K562 (cell line): ENCODE results near the gene ZFR2. TPM values are rescaled to one million over a fixed set of nuclear protein-coding genes. Genes with fewer than 3 reads are reported as not detected.

ENCODE experiments used
- ATAC-seq: fragments of 200-7000 bp; cut with Tn5 transposase; 3 replicates; pipeline ENCODE4 v1.9.1; 2020; ENCODE audit warnings: moderate library complexity
- BruUV-seq: library from RNA; stranded (reverse); fragments of 400-500 nt; replicated peaks from 2 replicates; lab custom pipeline; 2021; lab: Mats Ljungman, UMichigan
- CTCF ChIA-PET: fragments of 300-600 bp; formaldehyde crosslinking; extraction: SDS; loops from one replicate; lab custom pipeline; 2021; ENCODE audit warnings: low intra/inter-chr PET ratio; lab: Yijun Ruan, JAX
- POLR2A ChIA-PET: fragments of 300-600, 350-650 bp; sonication (Branson Sonifier 250); formaldehyde crosslinking; extraction: SDS; loops from one replicate; lab custom pipeline; 2021; ENCODE audit warnings: antibody characterized with exemption, inconsistent platforms; lab: Yijun Ruan, JAX
- DNase-seq, 4 experiments: peaks; one replicate each; pipeline versions ENCODE4 v3.0.0 to v3.0.0-alpha.2; 2011 to 2018; ENCODE audit warnings: low spot score in 3 of 4, mixed read lengths in 3 of 4; ENCODE audit errors: extremely low read depth in 1 of 4
- FAIRE-seq: peaks from 2 replicates; lab custom pipeline; 2011; peaks lifted over from hg19 to GRCh38; lab: Jason Lieb, UNC
- H2AFZ ChIP-seq: 2 replicates; pipeline ENCODE4 v1.6.0; 2011; ENCODE audit warnings: low read depth, low read length, control low read depth, inconsistent platforms
- H3K27ac ChIP-seq: fragments of 200-600 bp; 3 replicates; pipeline ENCODE4 v1.8.0; 2011; ENCODE audit warnings: low read depth, mild to moderate bottlenecking, control low read depth, inconsistent platforms, low read length, moderate library complexity, mixed read lengths; ENCODE audit errors: extremely low read depth
- H3K27me3 ChIP-seq, 2 experiments: fragments of 300-600 bp in 1 of 2; 2 replicates in 1 of 2; 3 replicates in 1 of 2; pipeline versions ENCODE4 v1.6.0 to v1.8.0; 2011; ENCODE audit warnings: inconsistent platforms in 2 of 2, low read length in 2 of 2, mild to moderate bottlenecking in 1 of 2, mixed read lengths in 1 of 2, moderate library complexity in 1 of 2; ENCODE audit not compliant: control insufficient read depth in 2 of 2, insufficient read depth in 2 of 2
- H3K36me3 ChIP-seq: fragments of 300-600 bp; 3 replicates; pipeline ENCODE4 v1.8.0; 2011; ENCODE audit warnings: mild to moderate bottlenecking, low read length, inconsistent platforms; ENCODE audit not compliant: control insufficient read depth, insufficient read depth
- H3K4me1 ChIP-seq, 2 experiments: fragments of 200-600 bp in 1 of 2; replicated peaks in 1 of 2; 2 replicates in 1 of 2; 3 replicates in 1 of 2; pipeline versions ENCODE4 v1.5.1 to v1.8.0; 2011; ENCODE audit warnings: inconsistent platforms in 2 of 2, low read length in 2 of 2, mild to moderate bottlenecking in 1 of 2, mixed read lengths in 1 of 2, moderate library complexity in 1 of 2; ENCODE audit not compliant: control insufficient read depth in 2 of 2, insufficient read depth in 2 of 2
- H3K4me2 ChIP-seq: 2 replicates; pipeline ENCODE4 v1.6.1; 2011; ENCODE audit warnings: low read length, control low read depth, inconsistent platforms, mixed read lengths; ENCODE audit not compliant: insufficient read depth
- H3K4me3 ChIP-seq: fragments of 200-600 bp; sonication (generic), shearing (Covaris generic); 2 replicates; pipeline ENCODE4 v1.5.1; 2016; ENCODE audit warnings: control low read depth, inconsistent platforms
- H3K79me2 ChIP-seq: fragments of 200-600 bp; 3 replicates; pipeline ENCODE4 v1.8.0; 2011; ENCODE audit warnings: low read length, inconsistent platforms; ENCODE audit not compliant: control insufficient read depth, insufficient read depth
- H3K9ac ChIP-seq, 2 experiments: 2 replicates each; pipeline versions ENCODE4 v1.6.0 to v1.6.1; 2011; ENCODE audit warnings: low read depth in 2 of 2, low read length in 2 of 2, control low read depth in 1 of 2, inconsistent platforms in 1 of 2, mild to moderate bottlenecking in 1 of 2, mixed read lengths in 1 of 2; ENCODE audit not compliant: insufficient read depth in 1 of 2
- H3K9me1 ChIP-seq: one replicate; pipeline ENCODE4 v1.6.0; 2011; ENCODE audit warnings: inconsistent platforms, mild to moderate bottlenecking, low read length, moderate library complexity; ENCODE audit not compliant: control insufficient read depth, insufficient read depth
- H3K9me3 ChIP-seq: replicated peaks from 2 replicates; pipeline ENCODE4 v1.5.1; 2011; ENCODE audit warnings: low read depth, low read length, inconsistent platforms; ENCODE audit not compliant: control insufficient read depth, insufficient read depth
- H4K20me1 ChIP-seq: replicated peaks from 2 replicates; pipeline ENCODE4 v1.6.1; 2011; ENCODE audit warnings: low read length, inconsistent platforms, mixed read lengths; ENCODE audit not compliant: control insufficient read depth, insufficient read depth
- ARHGAP35 ChIP-seq: fragments of 450-650 bp; IDR thresholded peaks from 2 replicates; pipeline ENCODE4 v1.6.1; 2018; ENCODE audit not compliant: partially characterized antibody
- CHD2 ChIP-seq: IDR thresholded peaks from 2 replicates; pipeline ENCODE4 v1.6.1; 2011; ENCODE audit warnings: low read depth, low read length
- HNRNPLL ChIP-seq: fragments of 200-400 bp; formaldehyde crosslinking; IDR thresholded peaks from 2 replicates; pipeline ENCODE4 v1.6.1; 2017; ENCODE audit warnings: low read length, low read depth, mild to moderate bottlenecking; ENCODE audit not compliant: poor library complexity, severe bottlenecking
- MAFF ChIP-seq: IDR thresholded peaks from 2 replicates; pipeline ENCODE4 v1.6.1; 2012; ENCODE audit warnings: low read length, improper control_type of control experiment
- MCM3 ChIP-seq: fragments of 450-650 bp; IDR thresholded peaks from 2 replicates; pipeline ENCODE4 v1.6.1; 2016
- MEIS2 ChIP-seq: fragments of 450-650 bp; IDR thresholded peaks from 2 replicates; pipeline ENCODE4 v1.6.1; 2014; ENCODE audit warnings: mild to moderate bottlenecking; ENCODE audit not compliant: partially characterized antibody
- MTA2 ChIP-seq: fragments of 450-650 bp; IDR thresholded peaks from 2 replicates; pipeline ENCODE4 v1.6.1; 2016; ENCODE audit warnings: low read depth
- RBM25 ChIP-seq: fragments of 200-400 bp; formaldehyde crosslinking; IDR thresholded peaks from 2 replicates; pipeline ENCODE4 v1.6.1; 2018; ENCODE audit warnings: low read length, low read depth, moderate library complexity; ENCODE audit not compliant: severe bottlenecking
- SUPT5H ChIP-seq: fragments of 450-650 bp; IDR thresholded peaks from 2 replicates; pipeline ENCODE4 v1.6.1; 2016
- TBL1XR1 ChIP-seq, 2 experiments: IDR thresholded peaks; 2 replicates each; pipeline ENCODE4 v1.6.1; 2012; ENCODE audit warnings: improper control_type of control experiment in 2 of 2, low read length in 2 of 2, mild to moderate bottlenecking in 1 of 2
- TBP ChIP-seq: optimal IDR thresholded peaks from 2 replicates; pipeline ENCODE3; 2011; ENCODE audit warnings: low read depth, low read length, improper control_type of control experiment
- ZFP36 ChIP-seq: fragments of 150-350 bp; IDR thresholded peaks from 2 replicates; pipeline ENCODE4 v1.6.1; 2018; ENCODE audit warnings: low read length, low read depth; ENCODE audit not compliant: partially characterized antibody
- ZNF143 ChIP-seq: sonication (generic); formaldehyde crosslinking; IDR thresholded peaks from 2 replicates; pipeline ENCODE4 v1.9.0; 2022; ENCODE audit warnings: mild to moderate bottlenecking, missing genetic modification reagents
- ZNF184 ChIP-seq: sonication (generic); formaldehyde crosslinking; IDR thresholded peaks from 2 replicates; pipeline ENCODE4 v1.5.0; 2020; ENCODE audit warnings: missing genetic modification reagents
- ZNF384 ChIP-seq: IDR thresholded peaks from 2 replicates; pipeline ENCODE4 v1.6.1; 2012; ENCODE audit warnings: low read depth, low read length, improper control_type of control experiment
- WGBS: fragments of 100-300 bp; shearing (Covaris generic); methylation state at CpG from one replicate; pipeline ENCODE4 v1.1.6; 2016; ENCODE audit warnings: low coverage, mixed read lengths; ENCODE audit not compliant: insufficient coverage; ENCODE audit errors: missing lambda C conversion rate; 5-methylcytosine and 5-hydroxymethylcytosine counted together
- in situ Hi-C: fragments of 300-500 bp; cut with MboI; formaldehyde crosslinking; loops from 4 replicates; pipeline ENCODE4 v1.15.0; 2018; ENCODE audit warnings: inconsistent platforms, mixed read lengths
- intact Hi-C: fragments of 100-400 bp; cut with micrococcal nuclease; formaldehyde crosslinking; loops from 2 replicates; pipeline ENCODE4 v1.14.2; 2022
- polyA plus RNA-seq, 8 experiments: library from polyadenylated mRNA; depleted of rRNA in 4 of 8; stranded (reverse) in 5 of 8; unstranded in 3 of 8; fragments of >200 nt; fragmentation: Nextera tagmentation in 2 of 8; fragmentation: Illumina TruSeq in 1 of 8; extraction: Ambion mirVana in 2 of 8; extraction: Trizol in 1 of 8; gene quantifications; 2 replicates each; pipeline versions ENCODE4 v1.2.1 to v1.2.3, GENCODE V29; 2011 to 2014; ENCODE audit warnings: inconsistent platforms in 1 of 8, missing spikeins in 1 of 8
- total RNA-seq, 7 experiments: library from RNA; depleted of rRNA in 6 of 7; stranded (reverse); fragments of >200 nt in 6 of 7; fragmentation: Illumina TruSeq in 2 of 7; extraction: Trizol in 2 of 7; gene quantifications; 2 replicates each; pipeline versions ENCODE4 v1.2.1 to v1.2.3, GENCODE V29; 2011 to 2021; ENCODE audit warnings: low replicate concordance in 1 of 7
- TF ChIP-seq, protein P1 (sequence below): fragments of 200-800 bp; sonication (Bioruptor generic); IDR thresholded peaks from 2 replicates; pipeline ENCODE4 v1.6.1; 2017; ENCODE audit warnings: missing genetic modification characterization, missing compliant biosample characterization
- TF ChIP-seq, protein P2 (sequence below): fragments of 450-650 bp; IDR thresholded peaks from 2 replicates; pipeline ENCODE4 v1.6.1; 2014; ENCODE audit warnings: low read depth, mild to moderate bottlenecking, moderate library complexity, borderline replicate concordance
- TF ChIP-seq, protein P3 (sequence below): fragments of 250-450 bp; sonication (Bioruptor Pico); IDR thresholded peaks from 2 replicates; pipeline ENCODE4 v1.5.0; 2020; ENCODE audit warnings: mild to moderate bottlenecking

The ZFR2 gene
- total and polyA plus RNA-seq, 9 of the 15 experiments (the other 6 are each of a cell fraction or from before 2014, with no cell fraction given): 0.03 to 0.59 (median 0.07) TPM; not detected in 6

DNA sequence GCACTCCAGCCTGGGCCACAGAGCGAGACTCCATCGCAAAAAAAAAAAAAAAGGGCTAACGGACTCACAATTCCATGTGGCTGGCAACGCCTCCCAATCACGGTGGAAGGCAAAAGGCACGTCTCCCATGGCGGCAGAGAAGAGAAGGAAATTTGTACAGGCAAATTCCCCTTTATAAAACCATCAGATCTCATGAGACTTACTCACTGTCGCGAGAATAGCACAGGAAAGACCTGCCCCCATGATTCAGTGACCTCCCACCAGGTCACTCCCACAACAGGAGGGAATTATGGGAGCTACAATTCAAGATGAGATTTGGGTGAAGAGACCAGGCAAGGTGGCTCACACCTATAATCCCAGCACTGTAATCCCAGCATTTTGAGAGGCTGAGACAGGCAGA is 45.4 kb upstream of the ZFR2 start:
- CTCF ChIA-PET: no interaction called here
- Histone ChIP-seq H3K9me1 (no peaks in the 10 kb centered on the region), H3K27me3 (peaks cover 0 to 8% of the 10 kb centered on the region in 2 experiments; a peak in 1 of 5 replicates)
- POLR2A ChIA-PET: interaction anchor here (0.6 to 1.9 kb wide), 5 partner anchors 8 to 302 kb away, joined by 3 to 7 read pairs (median 3); no protein-coding TSS in a partner anchor
- TF ChIP-seq ZNF384 (0 out of 2 replicates have a peak, but pooled peaks have one; percentile 22), MTA2 (no peak), CHD2 (peak; percentile 96), MAFF (peak; percentile 39; the same call in 1 of the 2 replicates), ZNF143 (peak; percentile 48; the same call in 1 of the 2 replicates), ZFP36 (peak; percentile 25), MCM3 (no peak), ARHGAP35 (peak; percentile 83), TBP (peak; percentile 55), ZNF184 (CRISPR knock-in tag) (peak; percentile 95), MEIS2 (no peak), RBM25 (peak; percentile 70), HNRNPLL (no peak), TBL1XR1 (IDR thresholded peaks at IDR 0.05; ENCODE audit: low read length in 2 of 2) (no peak), SUPT5H (0 out of 2 replicates have a peak, but pooled peaks have one; percentile 36)
- TF ChIP-seq, protein P1, sequence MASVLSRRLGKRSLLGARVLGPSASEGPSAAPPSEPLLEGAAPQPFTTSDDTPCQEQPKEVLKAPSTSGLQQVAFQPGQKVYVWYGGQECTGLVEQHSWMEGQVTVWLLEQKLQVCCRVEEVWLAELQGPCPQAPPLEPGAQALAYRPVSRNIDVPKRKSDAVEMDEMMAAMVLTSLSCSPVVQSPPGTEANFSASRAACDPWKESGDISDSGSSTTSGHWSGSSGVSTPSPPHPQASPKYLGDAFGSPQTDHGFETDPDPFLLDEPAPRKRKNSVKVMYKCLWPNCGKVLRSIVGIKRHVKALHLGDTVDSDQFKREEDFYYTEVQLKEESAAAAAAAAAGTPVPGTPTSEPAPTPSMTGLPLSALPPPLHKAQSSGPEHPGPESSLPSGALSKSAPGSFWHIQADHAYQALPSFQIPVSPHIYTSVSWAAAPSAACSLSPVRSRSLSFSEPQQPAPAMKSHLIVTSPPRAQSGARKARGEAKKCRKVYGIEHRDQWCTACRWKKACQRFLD: no peak
- TF ChIP-seq, protein P2, sequence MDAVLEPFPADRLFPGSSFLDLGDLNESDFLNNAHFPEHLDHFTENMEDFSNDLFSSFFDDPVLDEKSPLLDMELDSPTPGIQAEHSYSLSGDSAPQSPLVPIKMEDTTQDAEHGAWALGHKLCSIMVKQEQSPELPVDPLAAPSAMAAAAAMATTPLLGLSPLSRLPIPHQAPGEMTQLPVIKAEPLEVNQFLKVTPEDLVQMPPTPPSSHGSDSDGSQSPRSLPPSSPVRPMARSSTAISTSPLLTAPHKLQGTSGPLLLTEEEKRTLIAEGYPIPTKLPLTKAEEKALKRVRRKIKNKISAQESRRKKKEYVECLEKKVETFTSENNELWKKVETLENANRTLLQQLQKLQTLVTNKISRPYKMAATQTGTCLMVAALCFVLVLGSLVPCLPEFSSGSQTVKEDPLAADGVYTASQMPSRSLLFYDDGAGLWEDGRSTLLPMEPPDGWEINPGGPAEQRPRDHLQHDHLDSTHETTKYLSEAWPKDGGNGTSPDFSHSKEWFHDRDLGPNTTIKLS: peak; percentile 73; the same call in 1 of the 2 replicates
- TF ChIP-seq, protein P3, sequence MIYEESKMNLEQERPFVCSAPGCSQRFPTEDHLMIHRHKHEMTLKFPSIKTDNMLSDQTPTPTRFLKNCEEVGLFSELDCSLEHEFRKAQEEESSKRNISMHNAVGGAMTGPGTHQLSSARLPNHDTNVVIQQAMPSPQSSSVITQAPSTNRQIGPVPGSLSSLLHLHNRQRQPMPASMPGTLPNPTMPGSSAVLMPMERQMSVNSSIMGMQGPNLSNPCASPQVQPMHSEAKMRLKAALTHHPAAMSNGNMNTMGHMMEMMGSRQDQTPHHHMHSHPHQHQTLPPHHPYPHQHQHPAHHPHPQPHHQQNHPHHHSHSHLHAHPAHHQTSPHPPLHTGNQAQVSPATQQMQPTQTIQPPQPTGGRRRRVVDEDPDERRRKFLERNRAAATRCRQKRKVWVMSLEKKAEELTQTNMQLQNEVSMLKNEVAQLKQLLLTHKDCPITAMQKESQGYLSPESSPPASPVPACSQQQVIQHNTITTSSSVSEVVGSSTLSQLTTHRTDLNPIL (CRISPR knock-in tag): no peak
- TF ChIP-seq, all 486 proteins: peak for 11
- intact Hi-C loops: no loop called here
- no TSS peak for BruUV-seq
- peak overlapping the region; percentile 56 for H2AFZ ChIP-seq
- no peaks in the 10 kb centered on the region for H3K79me2 ChIP-seq
- DNase-seq (peak in 2 of 4 experiments; percentile 30 to 66), ATAC-seq (peak; percentile 91), FAIRE-seq (peak; percentile 91)
- H3K9me3 ChIP-seq: peaks cover 6% of the 10 kb centered on the region
- H3K9ac ChIP-seq: no peak overlapping the region
- H3K36me3 ChIP-seq: no peaks in the 10 kb centered on the region
- no peaks in the 10 kb centered on the region for H4K20me1 ChIP-seq
- in situ Hi-C loops: no loop called here
- H3K4me3 ChIP-seq: no peak overlapping the region
- peaks cover 0 to 9% of the 10 kb centered on the region in 2 experiments; a peak in 2 of 5 replicates for H3K4me1 ChIP-seq
- peak overlapping the region; percentile 13; the same call in 1 of the 2 replicates for H3K4me2 ChIP-seq
- no peak overlapping the region for H3K27ac ChIP-seq
- 0% methylated on average over 2 of the region's 9 CpGs for WGBS
